ENCODE data around the gene ZFR. TPM values are rescaled to one million over a fixed set of nuclear protein-coding genes. Genes with fewer than 3 reads are reported as not detected.
A peak's percentile ranks its signal among the peaks of the same experiment; 100 is the strongest.
"Not testable (repeated sequence)": the region's sequence is repeated elsewhere in the genome, so short reads cannot be mapped to it uniquely, and the experiment has no call there.

ZFR gene
- total RNA-seq, 2 donors from 2014 or later, result 65.7 to 66.0 TPM

GRCh38 chr5:32403760-32404159 is 40.8 kb downstream of the ZFR start:
- H3K4me1 ChIP-seq, result no peaks in the 10 kb centered on the region
- H3K27me3 ChIP-seq, result no peaks in the 10 kb centered on the region
- TF ChIP-seq CTCF (IDR thresholded peaks at IDR 0.05), result no peak
- DNase-seq (ENCODE audit: low spot score), result no peak
- no peaks in the 10 kb centered on the region for H3K9me3 ChIP-seq
- no peak overlapping the region for H3K27ac ChIP-seq
- peaks cover 80% of the 10 kb centered on the region for H3K36me3 ChIP-seq
- no peak overlapping the region for H3K4me3 ChIP-seq

GRCh38 chr5:32400401-32400800 is 44.1 kb downstream of the ZFR start:
- no peak for TF ChIP-seq CTCF (IDR thresholded peaks at IDR 0.05)
- H3K36me3 ChIP-seq, result peaks cover 88% of the 10 kb centered on the region

DNA sequence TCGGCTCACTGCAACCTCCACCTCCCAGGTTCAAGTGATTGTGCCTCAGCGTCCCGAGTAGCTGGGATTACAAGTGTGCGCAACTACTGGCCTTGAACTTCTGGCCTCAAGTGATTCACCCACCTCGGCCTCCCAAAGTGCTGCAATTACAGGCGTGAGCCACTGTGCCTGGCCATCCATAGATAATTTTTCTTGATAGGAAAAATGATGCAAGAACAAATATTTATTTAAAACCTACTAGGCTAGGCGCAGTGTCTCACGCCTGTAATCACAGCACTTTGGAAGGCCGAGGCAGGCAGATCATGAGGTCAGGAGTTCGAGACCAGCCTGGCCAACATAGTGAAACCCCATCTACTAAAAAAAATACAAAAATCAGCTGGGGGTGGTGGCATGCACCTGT is 45.8 kb downstream of the ZFR start:
- not testable (repeated sequence) for H3K27ac ChIP-seq; H3K27me3 ChIP-seq; H3K4me3 ChIP-seq; H3K9me3 ChIP-seq; DNase-seq (ENCODE audit: low spot score); H3K4me1 ChIP-seq
- peaks cover 95% of the 10 kb centered on the region for H3K36me3 ChIP-seq

More at GRCh38 chr5:32400401-32400800, 44.1 kb downstream of the ZFR start:
- no peaks in the 10 kb centered on the region for H3K4me1 ChIP-seq
- no peak overlapping the region for H3K4me3 ChIP-seq
- no peak for DNase-seq (ENCODE audit: low spot score)
- no peaks in the 10 kb centered on the region for H3K9me3 ChIP-seq
- no peaks in the 10 kb centered on the region for H3K27me3 ChIP-seq
- H3K27ac ChIP-seq, result no peak overlapping the region

GRCh38 chr5:32394981-32395380 is 49.6 kb downstream of the ZFR start:
- no peak for TF ChIP-seq CTCF (IDR thresholded peaks at IDR 0.05)
- Histone ChIP-seq H3K27ac (no peak overlapping the region), H3K4me3 (no peak overlapping the region), H3K27me3 (no peaks in the 10 kb centered on the region), H3K9me3 (no peaks in the 10 kb centered on the region), H3K4me1 (no peaks in the 10 kb centered on the region), H3K36me3 (peaks cover 88% of the 10 kb centered on the region)
- DNase-seq (ENCODE audit: low spot score), result no peak

DNA sequence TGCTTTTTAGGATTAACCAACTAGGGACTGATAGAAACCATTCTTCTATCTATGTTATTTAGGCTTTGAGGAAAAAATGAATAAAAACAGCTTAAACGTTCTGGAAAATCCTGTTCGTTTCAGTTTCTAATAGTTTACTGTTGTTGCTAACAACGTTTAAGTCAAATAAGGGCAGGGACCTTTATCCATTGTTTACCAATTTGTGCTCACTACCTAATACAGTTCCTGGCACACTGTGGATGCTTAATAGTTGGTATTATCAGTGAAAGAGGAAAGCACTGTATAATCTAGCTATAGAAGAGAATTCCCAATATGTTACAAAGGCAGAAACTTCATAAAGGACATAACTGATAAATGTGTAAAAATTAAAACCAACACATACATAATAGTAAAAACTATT is 52.5 kb downstream of the ZFR start:
- Histone ChIP-seq H3K27me3 (no peaks in the 10 kb centered on the region), H3K4me3 (no peak overlapping the region), H3K9me3 (no peaks in the 10 kb centered on the region), H3K36me3 (peaks cover 83% of the 10 kb centered on the region), H3K27ac (no peak overlapping the region), H3K4me1 (no peaks in the 10 kb centered on the region)
- DNase-seq (ENCODE audit: low spot score), result no peak
- no peak for TF ChIP-seq CTCF (IDR thresholded peaks at IDR 0.05)

DNA sequence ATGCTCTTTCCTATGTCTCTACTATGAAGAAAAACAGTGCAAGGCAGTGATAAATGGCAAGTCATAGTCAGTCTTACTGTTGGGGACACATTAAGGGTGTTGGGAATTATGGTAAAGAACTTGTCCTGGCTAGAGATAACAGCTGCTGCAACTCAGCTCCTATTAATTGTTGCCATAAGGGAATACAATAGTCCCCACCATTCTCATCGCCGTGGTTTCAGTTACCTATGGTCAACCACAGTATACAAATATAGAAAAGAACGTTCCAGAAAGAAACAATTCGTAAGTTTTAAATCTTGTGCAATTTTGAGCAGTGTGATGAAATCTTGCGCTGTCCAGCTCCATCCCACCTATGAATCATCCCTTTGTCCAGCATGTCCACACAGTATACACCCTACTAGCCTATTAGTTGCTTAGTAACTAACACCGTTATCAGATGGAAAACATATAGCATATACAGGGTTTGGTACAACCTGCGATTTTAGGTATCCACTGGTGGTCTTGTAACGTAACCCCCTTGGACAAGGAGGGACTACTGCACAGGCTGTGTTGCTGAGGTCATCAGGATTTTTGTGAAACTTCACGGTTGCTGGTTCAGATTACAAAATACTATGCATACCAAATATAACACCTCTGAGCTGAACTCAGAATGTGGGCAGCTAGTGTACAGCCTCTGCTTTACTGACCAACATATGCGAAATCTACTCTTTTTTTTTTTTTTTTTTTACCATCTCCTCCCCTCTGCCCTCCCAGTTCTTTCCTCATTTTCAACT is 53.5 kb downstream of the ZFR start:
- no peaks in the 10 kb centered on the region for H3K4me1 ChIP-seq
- no peak for TF ChIP-seq CTCF (IDR thresholded peaks at IDR 0.05)
- H3K4me3 ChIP-seq, result no peak overlapping the region
- peaks cover 82% of the 10 kb centered on the region for H3K36me3 ChIP-seq
- DNase-seq (ENCODE audit: low spot score), result no peak
- peak overlapping the region in 1 of 2 donors; percentile 9 for H3K27ac ChIP-seq
- no peaks in the 10 kb centered on the region for H3K9me3 ChIP-seq
- H3K27me3 ChIP-seq, result no peaks in the 10 kb centered on the region
